Ureter (tissue), 1 donor: ENCODE measurements around the gene MRPS33. TPM values are rescaled to one million over a fixed set of nuclear protein-coding genes. Genes with fewer than 3 reads are reported as not detected.
"Not testable (repeated sequence)": the region's sequence is repeated elsewhere in the genome, so short reads cannot be mapped to it uniquely, and the experiment has no call there.

Source experiments
- DNase-seq: peaks from one replicate; pipeline ENCODE4 v3.0.0-alpha.2; 2020; ENCODE audit warnings: low spot score
- total RNA-seq: library from RNA; stranded (reverse); gene quantifications from one replicate; pipeline ENCODE4 v1.2.4, GENCODE V29; 2023
- donor health status: DM: yes; HTN: yes; CAD: no.

MRPS33 gene
- total RNA-seq, 1 donor from 2014 or later = 63.8 TPM

GRCh38 chr7:141012044-141012685 lies 2.6 kb downstream of the MRPS33 start:
- DNase-seq = peak; percentile 78

GRCh38 chr7:141011443-141011842 lies 3.3 kb downstream of the MRPS33 start:
- DNase-seq = no peak

DNA sequence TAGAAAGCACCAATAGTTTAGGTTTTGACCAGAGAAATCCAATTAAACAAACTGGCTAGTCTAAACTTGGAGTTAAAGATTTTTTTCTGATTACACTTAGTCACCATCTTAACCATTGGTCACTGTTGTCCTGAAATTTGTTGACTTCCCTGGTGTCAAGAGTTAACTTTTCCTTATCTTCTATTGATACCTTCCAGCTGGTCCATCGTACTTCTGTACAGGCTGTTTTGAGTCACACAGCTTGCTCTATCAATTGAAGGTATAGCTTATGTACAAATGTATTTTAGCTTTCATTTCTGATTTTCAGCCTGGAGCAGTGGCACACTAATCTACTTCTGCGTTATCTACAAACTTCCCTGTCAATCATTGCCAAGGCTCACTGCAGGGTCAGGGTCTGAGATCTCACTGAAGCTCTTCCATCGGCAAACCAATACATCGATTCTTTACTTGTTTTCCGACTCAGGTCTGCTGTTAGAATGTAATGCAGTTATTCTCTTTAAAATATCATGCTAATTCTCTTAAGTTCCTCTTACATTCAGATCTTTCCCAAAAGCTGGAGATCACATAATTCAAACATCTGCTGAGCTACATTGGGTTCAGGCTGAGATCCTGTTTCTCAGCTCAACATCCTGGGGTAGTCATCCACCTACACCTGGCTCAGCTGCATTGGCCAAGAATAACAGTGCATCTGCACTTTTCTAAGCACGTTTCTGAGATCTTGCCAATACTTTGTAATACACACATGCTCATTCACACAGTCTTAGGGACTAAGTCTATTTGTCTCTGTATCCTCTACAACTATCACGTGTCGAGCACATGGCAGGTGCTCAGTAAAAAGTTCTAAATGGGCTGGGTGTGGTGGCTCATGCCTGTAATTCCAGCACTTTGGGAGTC lies 11.3 kb downstream of the MRPS33 start:
- DNase-seq = no peak

DNA sequence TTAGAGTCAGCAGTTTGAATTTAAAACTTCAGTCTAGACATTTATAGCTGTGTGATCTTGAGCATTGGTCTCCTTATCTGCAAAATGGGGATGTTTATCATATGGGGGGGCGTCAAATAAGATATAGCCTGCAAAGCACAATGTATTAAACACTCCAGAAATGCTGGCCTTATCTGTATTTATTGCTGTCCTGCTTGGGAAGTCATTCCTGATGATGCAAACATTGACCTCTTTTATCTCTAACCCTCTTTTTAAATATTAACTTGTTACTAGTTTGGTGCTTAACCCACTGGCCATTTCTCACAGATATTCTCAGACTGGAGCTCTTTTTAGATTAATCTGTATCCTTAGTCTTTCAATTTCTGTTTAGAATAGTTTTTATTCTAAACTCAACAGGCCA lies 13.2 kb downstream of the MRPS33 start:
- no peak for DNase-seq

DNA sequence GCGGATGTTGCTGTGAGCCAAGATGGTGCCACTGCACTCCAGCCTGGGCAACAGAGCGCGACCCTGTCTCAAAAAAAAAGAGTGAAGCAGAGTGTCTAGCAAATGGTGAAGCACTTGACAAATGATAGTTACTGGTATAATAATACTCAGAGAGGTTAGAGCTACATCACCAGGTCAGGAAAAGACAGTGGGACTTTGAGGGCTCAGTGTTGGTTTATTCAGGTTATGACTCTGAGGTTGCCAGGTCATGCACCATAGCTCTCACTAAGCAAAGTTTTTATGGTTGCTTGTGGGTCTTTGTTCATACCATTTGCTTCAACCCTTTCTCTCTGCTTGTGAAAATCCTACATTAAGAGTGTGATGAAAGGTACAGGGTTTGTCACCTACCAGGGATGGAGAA lies 13.6 kb downstream of the MRPS33 start:
- DNase-seq = no peak

GRCh38 chr7:140998715-140999114 lies 16.0 kb downstream of the MRPS33 start:
- DNase-seq = no peak

- DNase-seq = no peak
These were observed 22.3 kb downstream of the MRPS33 start for GRCh38 chr7:140992422-140992821.

GRCh38 chr7:140990193-140990962 lies 24.4 kb downstream of the MRPS33 start:
- DNase-seq = no peak

GRCh38 chr7:140989068-140989467 lies 25.7 kb downstream of the MRPS33 start:
- no peak for DNase-seq

GRCh38 chr7:140983802-140984201 lies 30.9 kb downstream of the MRPS33 start:
- DNase-seq = no peak

DNA sequence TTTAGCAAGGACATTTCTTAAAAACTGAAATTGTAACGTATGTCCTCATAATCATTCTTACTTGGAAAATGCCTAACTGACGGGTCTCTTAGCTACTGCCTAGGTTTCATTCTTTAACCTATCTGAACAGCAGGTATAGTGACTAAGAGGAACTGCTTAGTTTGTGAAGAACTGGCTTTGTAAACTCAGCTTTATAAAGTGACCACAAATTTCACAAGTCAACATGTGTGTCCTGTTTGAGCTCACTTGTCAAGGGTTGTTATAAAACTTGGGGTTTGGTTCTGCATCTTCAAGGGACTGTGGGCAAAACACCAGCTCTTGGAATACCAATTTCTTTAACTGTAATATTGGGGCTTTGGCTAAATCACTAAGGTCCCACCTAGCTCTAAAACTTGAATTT lies 32.2 kb downstream of the MRPS33 start:
- no peak for DNase-seq

- DNase-seq = no peak
These were observed 32.8 kb downstream of the MRPS33 start for GRCh38 chr7:140981951-140982350.

GRCh38 chr7:140977741-140978140 lies 37.0 kb downstream of the MRPS33 start:
- no peak for DNase-seq

DNA sequence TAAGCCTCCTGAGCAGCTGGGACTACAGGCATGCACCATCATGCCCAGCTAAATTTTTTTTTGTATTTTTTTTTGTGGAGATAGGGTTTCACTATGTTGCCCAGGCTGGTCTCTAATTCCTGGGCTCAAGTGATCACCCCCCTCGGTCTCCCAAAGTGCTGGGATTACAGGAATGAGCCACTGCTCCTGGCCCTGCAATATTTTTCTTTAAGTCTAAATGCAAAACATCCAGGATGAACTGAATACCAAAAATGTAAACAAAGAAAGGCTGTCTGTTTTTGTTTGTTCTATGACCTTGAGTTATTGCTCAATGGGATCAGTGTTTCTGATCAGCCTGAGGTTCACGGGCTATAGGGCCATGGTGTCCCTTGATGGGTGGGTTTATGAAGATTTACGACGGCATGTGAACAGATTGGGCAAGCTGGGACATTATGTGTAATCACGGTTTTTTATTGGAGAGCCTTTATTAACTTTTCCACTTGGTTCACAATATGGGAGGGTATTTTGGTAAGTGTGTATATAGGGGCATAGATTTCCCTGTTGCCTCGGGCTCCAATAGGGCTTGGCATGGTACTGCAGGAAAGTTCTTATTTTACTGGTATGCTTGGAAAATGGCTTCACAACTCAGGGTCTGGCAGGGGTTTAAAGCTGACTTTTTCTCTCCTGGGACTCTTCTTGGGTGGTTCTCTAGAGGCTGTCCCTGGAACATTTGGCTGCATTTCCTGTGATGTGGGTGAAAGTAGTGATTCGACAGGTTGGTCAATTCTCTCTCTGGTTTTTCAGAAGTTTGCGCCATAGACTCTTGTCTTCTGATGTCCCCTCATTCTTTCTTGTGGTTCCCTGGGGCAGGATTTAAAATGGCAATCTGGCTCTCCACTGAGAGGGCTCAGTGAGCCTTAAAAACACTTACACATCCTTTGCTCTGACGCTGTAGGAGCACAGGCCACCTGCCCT lies 41.6 kb downstream of the MRPS33 start:
- DNase-seq = no peak

- DNase-seq = no peak
These were observed 42.4 kb downstream of the MRPS33 start for GRCh38 chr7:140972344-140972743.

GRCh38 chr7:140967438-140967837 lies 47.3 kb downstream of the MRPS33 start:
- DNase-seq = no peak

DNA sequence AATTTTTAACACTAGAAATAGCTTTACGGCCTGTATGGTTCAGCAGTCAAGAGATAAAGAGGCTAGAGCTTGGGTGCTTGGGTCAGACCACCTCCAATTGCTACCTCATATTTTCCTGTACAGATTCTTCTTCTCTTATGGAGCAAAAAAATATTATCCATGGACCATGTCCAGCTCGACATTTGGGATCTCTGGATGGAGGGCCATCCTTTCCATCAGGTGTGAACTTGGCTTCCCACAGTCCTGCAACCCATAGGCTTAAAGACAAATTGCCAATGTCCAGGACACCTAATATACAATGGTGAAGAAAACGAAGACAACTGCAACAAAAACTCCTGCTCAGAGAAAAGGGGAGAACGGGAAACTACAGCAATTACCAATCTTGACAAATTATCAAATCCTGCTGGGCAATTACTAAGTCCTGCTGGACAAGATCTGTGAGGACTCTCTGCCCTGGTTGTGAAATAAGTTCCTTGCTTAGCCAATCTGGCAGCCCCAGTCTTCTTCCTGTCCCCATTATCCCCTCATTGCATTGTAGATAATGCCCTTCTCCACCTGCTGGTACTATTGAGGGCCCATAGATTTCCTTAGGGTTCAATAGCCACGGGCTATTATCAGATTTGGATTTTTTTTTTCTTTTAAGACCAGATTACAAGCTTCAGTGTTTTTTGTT lies 48.1 kb downstream of the MRPS33 start:
- DNase-seq = no peak

DNA sequence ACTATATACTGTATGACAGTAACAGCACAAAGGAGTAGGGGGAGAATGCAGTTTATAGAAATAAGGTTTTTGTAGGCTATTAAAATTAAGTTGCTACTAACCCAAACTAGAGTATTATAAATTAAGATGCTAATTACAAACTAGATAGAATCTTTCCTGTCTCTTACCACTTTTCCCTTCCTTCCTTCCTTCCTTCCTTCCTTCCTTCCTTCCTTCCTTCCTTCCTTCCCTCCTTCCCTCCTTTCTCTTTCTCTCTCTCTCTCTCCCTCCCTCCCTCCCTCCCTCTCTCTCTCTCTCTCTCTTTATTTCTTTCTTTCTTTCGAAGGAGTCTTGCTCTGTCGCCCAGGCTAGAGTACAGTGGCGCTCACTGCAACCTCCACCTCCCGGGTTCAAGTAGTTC lies 53.6 kb downstream of the MRPS33 start:
- no peak for DNase-seq

- not testable (repeated sequence) for DNase-seq
These were observed 57.8 kb downstream of the MRPS33 start for GRCh38 chr7:140956997-140957396.
